GM12875 (cell line): ENCODE results near the gene LHX2.
A peak's percentile ranks its signal among the peaks of the same experiment; 100 is the strongest.

Experiments used
- H3K4me3 ChIP-seq: one replicate; pipeline ENCODE4 v1.5.1; 2011; ENCODE audit warnings: low read depth, low read length, control low read depth
- TF ChIP-seq, protein P1 (sequence below): IDR thresholded peaks from 2 replicates; pipeline ENCODE4 v1.5.1; 2011; ENCODE audit warnings: low read depth, mild to moderate bottlenecking, control low read depth, inconsistent platforms, low read length, moderate library complexity, borderline replicate concordance; ENCODE audit not compliant: insufficient read depth

Gene LHX2

GRCh38 chr9:124005029-124005771 lies 6.4 kb upstream of the LHX2 start:
- TF ChIP-seq, protein P1, sequence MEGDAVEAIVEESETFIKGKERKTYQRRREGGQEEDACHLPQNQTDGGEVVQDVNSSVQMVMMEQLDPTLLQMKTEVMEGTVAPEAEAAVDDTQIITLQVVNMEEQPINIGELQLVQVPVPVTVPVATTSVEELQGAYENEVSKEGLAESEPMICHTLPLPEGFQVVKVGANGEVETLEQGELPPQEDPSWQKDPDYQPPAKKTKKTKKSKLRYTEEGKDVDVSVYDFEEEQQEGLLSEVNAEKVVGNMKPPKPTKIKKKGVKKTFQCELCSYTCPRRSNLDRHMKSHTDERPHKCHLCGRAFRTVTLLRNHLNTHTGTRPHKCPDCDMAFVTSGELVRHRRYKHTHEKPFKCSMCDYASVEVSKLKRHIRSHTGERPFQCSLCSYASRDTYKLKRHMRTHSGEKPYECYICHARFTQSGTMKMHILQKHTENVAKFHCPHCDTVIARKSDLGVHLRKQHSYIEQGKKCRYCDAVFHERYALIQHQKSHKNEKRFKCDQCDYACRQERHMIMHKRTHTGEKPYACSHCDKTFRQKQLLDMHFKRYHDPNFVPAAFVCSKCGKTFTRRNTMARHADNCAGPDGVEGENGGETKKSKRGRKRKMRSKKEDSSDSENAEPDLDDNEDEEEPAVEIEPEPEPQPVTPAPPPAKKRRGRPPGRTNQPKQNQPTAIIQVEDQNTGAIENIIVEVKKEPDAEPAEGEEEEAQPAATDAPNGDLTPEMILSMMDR = no peak
- H3K4me3 ChIP-seq = no peak overlapping the region

- H3K4me3 ChIP-seq = no peak overlapping the region
- TF ChIP-seq, protein P1 = no peak
These were observed 4.9 kb upstream of the LHX2 start for GRCh38 chr9:124006448-124007361.

DNA sequence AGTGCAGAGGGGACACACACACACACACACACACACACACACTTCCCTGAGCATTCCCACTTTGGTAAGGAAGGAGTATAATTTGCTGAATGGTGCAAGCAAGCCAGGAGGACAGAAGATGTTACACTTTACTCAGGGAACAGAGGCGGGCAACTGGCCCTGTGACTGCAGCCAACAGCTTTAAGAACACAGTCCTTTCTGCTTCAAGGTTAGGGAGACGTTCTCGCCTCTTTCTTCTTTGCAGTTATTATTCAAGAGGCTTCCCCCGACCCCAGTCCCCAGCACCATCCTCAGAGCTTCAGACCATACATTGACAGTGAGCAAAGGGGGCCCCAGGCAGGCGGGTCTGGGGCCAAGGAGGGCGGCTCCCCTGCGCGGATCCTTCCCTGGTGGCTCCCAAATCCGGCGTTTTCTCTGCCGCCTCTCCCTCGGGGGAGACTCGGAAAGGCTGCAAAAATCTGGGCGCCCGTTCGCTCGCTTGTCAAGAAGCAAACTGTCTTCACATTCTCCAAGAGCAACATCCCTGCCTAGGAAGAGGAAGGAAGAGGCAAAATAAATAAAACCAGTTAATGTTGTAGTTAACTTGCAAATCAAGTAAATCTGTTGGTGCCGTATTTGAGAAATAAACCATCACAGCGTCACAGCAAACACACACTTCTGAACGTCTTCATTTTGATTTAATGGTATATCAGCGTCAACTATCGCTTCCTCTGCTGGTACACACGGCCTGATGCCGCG lies 3.8 kb upstream of the LHX2 start:
- no peak overlapping the region for H3K4me3 ChIP-seq
- TF ChIP-seq, protein P1 = no peak

DNA sequence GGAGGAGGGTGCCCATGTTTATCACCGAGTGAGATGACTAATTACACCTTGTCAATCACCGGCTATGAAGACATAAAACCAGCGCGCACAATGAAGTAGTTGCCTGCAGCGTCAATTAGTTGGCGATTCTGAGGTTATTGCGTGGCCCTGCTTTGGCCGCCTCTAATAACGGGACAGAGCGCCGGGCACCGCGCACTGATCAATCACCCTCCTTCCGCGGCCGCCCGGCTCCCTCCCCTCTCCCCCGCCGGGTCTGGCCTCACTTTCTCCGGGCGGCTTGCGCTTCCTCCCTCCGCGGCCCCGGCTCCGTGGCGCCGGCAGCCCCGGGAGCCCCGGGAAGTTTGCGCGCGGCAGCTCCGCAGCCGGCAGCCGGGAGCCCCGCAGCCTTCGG lies 3.3 kb upstream of the LHX2 start:
- TF ChIP-seq, protein P1 = no peak
- peak overlapping the region; percentile 35 for H3K4me3 ChIP-seq

DNA sequence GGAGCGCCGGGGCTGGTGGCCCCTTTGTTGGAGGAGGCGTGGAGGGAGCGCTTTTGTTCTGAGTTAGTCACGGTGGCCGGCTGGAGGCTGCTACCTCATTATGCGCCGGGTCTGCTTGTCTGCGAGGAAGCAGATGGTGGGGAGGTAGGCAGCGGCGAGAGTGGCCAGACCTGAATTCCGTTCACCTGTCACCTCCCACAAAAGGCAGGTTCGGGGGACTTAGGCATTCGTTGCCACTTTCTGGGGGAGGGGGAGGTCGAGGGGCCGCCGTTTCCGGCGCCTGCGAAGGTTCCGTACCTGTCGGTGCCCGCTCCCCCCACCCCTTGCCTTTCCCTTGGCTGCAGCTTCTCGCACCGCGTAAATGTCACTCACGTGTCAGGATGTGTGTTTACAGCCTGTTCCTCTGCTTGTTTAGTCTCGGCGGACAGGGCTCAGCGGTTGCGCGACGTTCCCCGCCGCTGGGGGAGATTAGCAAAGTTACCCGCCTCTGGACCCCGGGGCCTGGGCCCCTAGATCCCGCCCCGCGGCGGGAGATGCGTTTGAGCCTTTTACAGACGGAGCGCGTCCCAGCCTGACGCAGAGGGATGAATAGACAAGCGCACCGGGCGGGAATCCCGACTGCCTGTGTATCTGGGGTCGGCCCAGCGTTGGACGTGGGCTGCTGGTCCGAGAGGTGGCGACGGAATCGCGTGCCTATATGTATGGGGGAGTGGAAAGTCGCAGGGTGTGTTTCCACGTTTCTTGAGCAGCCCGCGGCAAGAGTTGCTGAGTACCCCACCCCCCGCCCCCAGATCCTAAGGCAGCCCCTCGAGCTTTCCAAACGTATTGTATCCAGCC lies 2.7 kb upstream of the LHX2 start:
- H3K4me3 ChIP-seq = peak overlapping the region; percentile 35
- TF ChIP-seq, protein P1 = no peak

GRCh38 chr9:124009531-124010217 lies 1.9 kb upstream of the LHX2 start:
- H3K4me3 ChIP-seq = no peak overlapping the region
- TF ChIP-seq, protein P1 = no peak
